Measurements from ENCODE around the gene RHBDF2. TPM values are rescaled to one million over a fixed set of nuclear protein-coding genes. Genes with fewer than 3 reads are reported as not detected.

Gene RHBDF2
- total RNA-seq, 1 donor from 2014 or later: 43.2 TPM

DNA sequence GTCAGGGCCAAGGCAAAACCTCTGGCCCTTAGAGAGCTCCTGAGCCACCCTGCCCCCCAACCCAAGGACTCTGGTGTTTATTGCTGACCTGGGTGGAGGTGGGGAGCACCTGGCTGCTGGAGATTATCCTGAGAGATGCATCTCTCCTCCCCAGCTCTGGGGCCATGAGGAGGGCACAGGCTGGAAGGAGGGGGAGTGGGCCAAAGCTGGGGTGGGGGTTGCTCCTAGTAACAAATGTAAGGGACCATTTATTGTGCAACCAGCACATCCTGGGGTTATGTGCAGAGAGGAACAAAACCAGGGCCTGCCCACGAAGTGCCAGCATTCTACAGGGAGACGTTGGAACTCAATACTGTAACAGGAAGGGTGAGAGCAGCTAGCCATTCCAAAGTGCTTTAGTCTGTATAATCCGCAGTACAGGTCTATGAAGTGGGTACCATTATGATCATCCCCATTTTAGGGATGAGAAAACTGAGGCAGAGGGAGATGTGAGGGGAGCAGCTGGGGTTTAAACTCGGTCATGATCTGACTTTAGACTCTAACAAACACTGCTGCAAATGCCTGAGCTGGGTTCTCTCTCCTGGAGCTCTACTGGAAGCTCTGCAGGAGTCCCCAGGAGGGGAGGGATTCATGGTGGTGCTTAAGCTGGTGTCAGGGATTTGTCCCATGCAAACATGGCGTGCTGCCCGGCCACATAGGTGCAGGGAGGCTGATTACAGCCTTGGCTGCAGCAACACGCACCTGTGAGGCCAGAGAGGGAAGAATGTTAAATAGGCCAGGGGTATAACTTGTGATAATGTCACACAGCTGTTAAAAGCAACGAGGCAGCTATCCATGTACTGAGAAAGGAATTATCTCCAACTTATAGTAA lies 1.4 kb upstream of the RHBDF2 start:
- intact Hi-C loops (cut with micrococcal nuclease): no loop called here

DNA sequence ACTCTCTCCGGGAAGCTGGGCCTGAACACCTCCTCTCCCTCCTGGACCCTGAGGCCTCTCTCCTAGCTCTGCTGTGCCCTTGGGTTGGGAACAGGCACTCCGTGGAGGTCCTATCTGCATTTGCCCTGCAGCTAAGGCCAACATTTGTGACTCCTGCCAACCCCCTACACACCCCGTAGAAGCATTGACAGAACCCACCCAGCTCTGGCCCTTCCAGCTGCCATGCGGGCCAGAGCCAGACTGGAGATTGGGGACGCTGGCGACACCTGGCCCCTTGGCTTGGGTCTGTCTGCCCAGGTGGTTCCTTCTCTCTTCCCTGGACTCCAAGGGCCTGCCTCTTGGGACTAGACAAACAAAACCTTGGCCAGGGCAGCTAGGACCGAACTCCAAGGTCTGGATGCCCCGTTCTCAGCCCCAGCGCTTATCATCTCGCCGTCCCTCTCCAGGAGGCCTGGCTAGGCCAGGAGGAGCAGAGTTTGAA lies 644 bp upstream of the RHBDF2 start:
- intact Hi-C loops (cut with micrococcal nuclease): loop anchor here (1.0 kb wide), 2 partner anchors 9 to 49 kb away; partner anchors contain the start of gene UBE2O

DNA sequence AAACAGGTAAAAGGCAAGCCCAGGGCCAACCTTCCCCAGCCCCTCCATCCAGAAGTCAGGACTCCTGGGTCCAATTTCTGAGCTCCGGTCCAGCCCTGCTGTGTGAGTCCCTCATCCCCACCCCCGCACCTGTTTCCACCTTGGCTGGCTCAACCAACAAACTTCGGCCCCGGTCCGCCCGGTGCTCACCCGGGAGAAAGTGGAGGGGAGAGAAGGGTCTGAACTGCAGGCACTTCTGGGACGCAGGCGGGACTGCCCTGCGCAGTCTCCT lies 541 bp downstream of the RHBDF2 start:
- intact Hi-C loops (cut with micrococcal nuclease): loop anchor here (1.0 kb wide), 2 partner anchors 7 to 47 kb away; partner anchors contain the start of gene UBE2O

GRCh38 chr17:76500074-76500746 lies 1.0 kb downstream of the RHBDF2 start:
- intact Hi-C loops (cut with micrococcal nuclease): no loop called here

- intact Hi-C loops (cut with micrococcal nuclease): no loop called here
These were observed 2.0 kb downstream of the RHBDF2 start for GRCh38 chr17:76499267-76499667.

DNA sequence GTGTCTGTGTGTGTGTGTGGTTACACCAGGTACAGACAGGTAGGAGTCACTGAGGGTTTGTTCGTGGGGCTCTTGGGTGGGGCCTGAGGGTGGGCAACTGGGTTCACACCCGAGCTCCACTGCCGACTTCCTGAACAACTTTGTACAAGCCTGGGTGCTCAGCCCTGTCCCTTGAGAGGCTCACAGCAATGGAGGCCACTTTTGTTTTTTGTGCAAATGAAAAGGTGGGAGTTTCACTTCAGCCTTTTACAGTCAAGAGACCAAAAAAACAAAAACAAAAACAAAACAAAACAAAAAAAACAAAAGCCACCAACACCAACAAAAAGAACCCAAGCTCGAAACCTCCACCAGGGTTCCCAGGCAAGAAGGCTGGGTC lies 2.4 kb downstream of the RHBDF2 start:
- intact Hi-C loops (cut with micrococcal nuclease): no loop called here

DNA sequence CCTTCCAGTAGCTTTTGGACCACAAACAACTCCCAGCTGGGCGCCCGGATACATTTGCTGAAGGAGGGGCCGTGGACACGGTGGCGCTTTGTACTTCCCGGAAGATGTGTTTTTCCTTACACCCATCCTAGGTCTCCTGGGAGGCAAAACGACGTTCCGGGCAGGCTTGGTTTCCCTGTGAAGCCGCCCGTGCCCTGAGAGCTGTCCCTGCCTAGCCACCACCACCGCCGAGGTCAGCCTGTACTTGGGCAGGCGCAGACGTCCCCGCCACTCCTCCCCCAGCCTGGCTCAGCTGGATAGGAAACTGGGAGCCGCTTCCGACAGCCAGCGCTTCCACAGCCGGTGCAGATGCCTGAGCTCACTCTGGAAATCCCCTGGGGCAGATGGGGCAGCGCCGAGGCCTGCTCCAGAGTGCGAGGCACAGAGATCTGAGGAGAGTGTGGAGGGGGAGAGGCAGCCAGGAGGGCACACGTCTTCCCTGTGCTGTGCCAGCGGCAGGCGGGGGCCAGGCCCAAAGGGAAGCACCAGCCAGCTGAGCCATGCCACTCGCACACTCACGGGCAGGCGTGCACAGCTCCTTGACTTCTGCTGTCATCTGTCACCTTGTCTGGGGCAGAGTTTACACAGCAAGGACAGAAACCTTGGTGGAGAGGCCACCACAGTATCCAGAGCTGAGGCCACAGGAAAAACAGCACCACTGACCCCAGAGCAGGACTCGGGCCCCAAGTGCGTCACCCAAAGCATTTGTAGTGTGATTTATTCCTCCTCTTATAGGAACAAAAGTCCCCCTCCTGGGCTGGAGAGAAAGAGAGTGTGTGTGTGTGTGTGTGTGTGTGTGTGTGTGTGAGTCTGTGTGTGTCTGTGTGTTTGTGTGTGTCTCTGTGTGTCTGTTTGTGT lies 3.0 kb downstream of the RHBDF2 start:
- intact Hi-C loops (cut with micrococcal nuclease): no loop called here

DNA sequence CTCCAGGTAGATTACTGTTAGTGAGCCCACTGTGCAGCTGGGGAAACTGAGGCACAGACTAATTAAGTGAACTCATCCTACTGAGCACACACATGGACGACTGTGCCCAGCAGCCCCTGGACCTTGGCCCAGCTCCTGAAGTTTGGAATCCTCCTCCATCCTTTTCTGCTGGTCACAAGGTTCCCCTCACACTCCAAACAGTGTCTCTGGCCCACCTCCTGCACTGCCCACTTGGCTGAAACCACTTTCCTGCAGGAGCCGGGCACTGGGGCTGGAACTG lies 3.6 kb downstream of the RHBDF2 start:
- intact Hi-C loops (cut with micrococcal nuclease): no loop called here

DNA sequence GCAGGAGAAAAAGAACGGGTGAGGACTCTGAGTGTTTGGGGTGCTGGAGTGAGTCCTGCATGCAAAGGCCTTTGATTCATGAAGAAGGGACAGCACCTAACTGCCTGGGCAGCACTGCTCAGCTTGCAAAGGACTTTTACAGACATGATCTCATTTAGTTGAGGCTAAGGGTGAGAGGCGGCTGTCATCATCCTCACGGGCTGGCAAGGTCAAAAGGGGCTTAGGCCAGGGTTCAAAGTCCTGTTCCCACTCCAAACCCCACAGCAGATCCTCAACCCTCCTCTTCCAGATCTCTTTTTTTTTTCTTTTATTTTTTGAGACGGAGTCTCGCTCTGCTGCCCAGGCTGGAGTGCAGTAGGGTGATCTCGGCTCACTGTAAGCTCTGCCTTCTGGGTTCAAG lies 4.8 kb downstream of the RHBDF2 start:
- intact Hi-C loops (cut with micrococcal nuclease): no loop called here

DNA sequence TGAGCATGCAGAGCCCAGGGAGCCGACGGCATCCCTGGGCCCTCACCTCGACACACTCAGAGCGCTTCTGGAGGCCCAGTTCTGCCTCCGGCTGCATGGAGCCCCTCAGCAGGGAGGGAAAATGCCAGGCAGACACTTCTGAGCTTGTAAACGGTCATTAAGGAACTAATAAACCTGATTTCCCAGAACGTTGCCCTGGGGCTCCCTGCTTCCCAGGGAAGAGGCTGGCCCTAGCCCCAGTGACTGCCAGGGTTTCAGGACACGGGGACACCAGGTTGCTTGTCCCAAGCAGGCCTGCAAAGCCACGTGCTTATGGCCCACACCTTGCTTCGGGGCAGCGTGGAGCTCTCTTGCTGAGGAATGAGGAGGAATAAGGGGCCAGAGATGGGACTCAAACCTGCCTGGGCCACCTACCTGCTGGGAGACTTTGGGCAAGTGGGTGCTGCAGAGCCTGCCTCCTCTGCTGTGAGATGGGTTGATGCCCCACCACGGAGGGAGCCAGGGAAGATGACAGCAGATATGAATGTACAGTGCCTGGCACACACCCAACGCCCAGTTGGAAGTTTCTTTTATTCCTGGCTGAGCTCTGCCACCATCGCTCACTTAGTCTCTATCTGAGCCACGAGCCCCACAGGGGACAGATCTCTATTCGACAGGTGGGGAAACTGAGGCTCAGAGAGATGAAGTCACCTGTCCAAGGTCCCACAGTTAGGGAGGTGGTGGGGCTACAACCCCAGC lies 5.4 kb downstream of the RHBDF2 start:
- intact Hi-C loops (cut with micrococcal nuclease): no loop called here

DNA sequence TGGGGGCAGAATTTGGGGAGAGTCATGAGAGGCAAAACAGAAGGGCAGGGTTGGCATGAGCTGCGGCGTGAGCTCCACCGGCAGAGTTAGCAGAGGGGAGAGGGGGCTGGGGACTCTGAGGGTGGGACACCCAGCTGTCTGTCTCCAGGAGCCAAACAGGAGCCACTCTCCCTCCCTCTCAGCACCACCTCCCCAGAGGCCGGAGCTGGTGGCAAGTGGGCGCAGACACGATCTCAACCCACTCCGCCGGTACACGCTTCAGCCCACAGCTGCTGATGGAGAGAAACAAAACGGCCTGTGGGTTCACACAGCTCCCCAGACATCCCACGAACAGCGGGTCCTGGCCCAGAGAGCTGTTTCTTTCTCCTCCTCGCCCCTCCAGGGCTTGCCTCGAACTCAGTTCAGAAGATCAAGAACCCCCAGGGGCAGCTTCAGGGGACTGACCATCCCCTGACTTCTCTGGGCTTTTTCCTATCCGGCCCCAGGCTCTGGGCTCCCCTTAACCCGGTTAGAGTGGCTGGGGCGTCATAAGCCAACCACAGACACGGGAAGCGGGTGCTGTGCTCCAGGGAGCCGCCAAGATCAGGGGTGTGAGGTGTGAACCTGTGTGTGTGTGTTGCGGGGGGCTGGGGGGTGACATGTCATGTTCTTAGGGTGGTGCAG lies 7.6 kb downstream of the RHBDF2 start:
- intact Hi-C loops (cut with micrococcal nuclease): loop anchor here (1.0 kb wide), 1 partner anchor 8 kb away; the partner anchor contains the start of gene RHBDF2

DNA sequence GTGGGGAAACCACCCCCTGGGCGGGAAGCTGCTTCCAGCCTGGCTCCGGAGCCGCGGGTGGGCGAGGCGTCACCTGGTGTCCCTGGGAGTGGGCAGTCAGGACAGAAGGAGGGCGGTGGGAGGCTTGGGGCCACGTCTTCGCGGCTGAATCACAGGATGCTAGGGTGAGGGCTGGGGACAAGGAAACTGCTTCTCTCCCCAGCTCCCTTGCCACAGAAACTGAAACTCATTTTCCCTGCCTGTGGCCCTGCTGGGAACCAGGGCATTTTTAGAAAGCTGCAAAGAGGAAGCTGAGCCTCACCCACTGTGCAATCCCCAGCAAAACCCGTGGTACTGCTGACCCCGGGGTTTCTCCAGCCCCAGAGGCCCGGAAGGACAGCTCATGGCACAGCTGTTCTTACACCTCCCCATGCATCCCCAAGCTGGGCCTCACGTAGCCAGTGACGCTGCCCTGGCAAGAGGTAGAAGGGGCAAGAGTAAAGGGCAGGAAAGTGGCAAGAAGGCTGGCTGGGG lies 8.2 kb downstream of the RHBDF2 start:
- intact Hi-C loops (cut with micrococcal nuclease): loop anchor here (1.0 kb wide), 1 partner anchor 8 kb away; the partner anchor contains the start of gene RHBDF2

- intact Hi-C loops (cut with micrococcal nuclease): no loop called here
These were observed 8.9 kb downstream of the RHBDF2 start for GRCh38 chr17:76492123-76492988.

- intact Hi-C loops (cut with micrococcal nuclease): no loop called here
These were observed 9.7 kb downstream of the RHBDF2 start for GRCh38 chr17:76491271-76492122.

DNA sequence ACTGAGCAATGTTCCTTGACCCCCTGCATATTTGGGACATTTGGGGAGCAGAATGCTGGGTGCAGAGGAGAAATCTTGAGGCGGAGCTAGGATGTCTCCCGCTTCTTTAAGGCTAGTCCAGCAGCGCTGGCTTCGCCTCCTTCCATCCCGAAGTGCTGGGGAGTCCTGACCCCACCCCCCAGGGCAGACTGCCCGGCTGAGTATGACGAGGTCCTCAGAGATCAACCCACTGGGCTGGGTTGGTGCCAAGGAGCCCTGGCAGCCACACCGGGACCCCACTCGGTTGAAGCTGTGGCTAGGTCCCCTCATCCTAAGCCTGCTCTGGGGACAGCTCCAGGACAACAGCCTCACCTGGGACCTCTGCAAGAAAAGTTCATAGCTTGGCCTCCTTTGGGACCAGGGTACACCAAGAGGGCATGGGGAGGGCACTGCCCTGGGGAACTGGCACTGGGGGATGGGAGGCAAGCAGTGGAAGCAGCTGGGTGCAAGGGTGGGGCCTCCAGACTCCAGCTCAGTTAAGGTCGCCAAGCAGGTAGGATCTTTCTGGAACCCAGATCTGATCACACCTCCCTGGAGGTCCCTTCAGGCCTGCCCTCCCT lies 11.0 kb downstream of the RHBDF2 start:
- intact Hi-C loops (cut with micrococcal nuclease): no loop called here

DNA sequence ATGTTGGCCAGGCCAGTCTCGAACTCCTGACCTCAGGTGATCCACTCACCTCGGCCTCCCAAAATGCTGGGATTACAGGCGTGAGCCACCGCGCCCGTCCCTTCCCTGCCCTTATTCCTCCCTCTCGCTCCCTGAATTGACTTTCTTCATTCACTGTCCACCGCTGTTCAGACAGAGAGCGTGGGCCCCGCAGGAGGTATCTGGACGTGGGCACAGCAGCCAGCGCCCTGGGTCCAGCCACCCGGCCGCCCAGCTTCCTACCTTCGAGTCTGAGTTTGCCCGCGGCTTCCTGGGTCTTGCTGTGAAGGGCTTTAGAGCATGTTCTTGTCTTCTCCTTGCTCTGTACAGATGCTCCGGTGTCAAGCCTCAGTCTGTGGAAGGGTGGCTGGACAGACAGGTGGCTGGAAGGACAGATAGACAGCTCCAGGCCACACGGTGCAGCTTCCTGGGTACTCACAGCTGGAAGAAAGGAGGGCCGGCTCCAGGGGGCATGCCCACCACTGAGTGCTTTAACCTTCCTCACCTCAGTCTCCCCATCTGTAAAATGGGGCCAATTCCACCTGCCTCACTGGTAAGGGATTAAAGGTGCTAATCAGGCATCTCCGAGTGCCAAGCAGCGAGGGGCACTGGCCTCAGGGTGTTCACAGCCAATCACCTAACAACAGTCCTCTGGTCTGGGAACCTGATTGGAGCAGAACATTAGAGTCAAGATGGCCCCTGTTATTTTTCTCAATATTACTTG lies 13.6 kb downstream of the RHBDF2 start:
- intact Hi-C loops (cut with micrococcal nuclease): no loop called here

- intact Hi-C loops (cut with micrococcal nuclease): no loop called here
These were observed 15.7 kb downstream of the RHBDF2 start for GRCh38 chr17:76485569-76485968.
